HG02938 (cell line): ENCODE data around the gene PKNOX2.

Experiments
- ATAC-seq: cut with Tn5 transposase; IDR thresholded peaks from one replicate; pipeline ENCODE4 v1.9.1; 2021; ENCODE audit warnings: mild to moderate bottlenecking, moderate library complexity; ENCODE audit not compliant: unreplicated experiment

PKNOX2 gene

GRCh38 chr11:125330462-125331325 is 166.1 kb downstream of the PKNOX2 start:
- ATAC-seq = no peak

- ATAC-seq = no peak
Observed at GRCh38 chr11:125331357-125332035, 166.9 kb downstream of the PKNOX2 start.

- no peak for ATAC-seq
Observed at GRCh38 chr11:125332821-125333220, 168.3 kb downstream of the PKNOX2 start.

- ATAC-seq = no peak
Observed at GRCh38 chr11:125333354-125334073, 169.0 kb downstream of the PKNOX2 start.

- ATAC-seq = no peak
Observed at GRCh38 chr11:125335106-125335505, 170.6 kb downstream of the PKNOX2 start.

- no peak for ATAC-seq
Observed at GRCh38 chr11:125337836-125338834, 173.6 kb downstream of the PKNOX2 start.

- ATAC-seq = no peak
Observed at GRCh38 chr11:125338886-125339811, 174.6 kb downstream of the PKNOX2 start.

- no peak for ATAC-seq
Observed at GRCh38 chr11:125341676-125342075, 177.1 kb downstream of the PKNOX2 start.

- ATAC-seq = no peak
Observed at GRCh38 chr11:125342281-125342930, 177.9 kb downstream of the PKNOX2 start.

- no peak for ATAC-seq
Observed at GRCh38 chr11:125343086-125343717, 178.7 kb downstream of the PKNOX2 start.

GRCh38 chr11:125343718-125344131 is 179.2 kb downstream of the PKNOX2 start:
- ATAC-seq = no peak

- ATAC-seq = no peak
Observed at GRCh38 chr11:125344846-125345420, 180.4 kb downstream of the PKNOX2 start.

GRCh38 chr11:125345421-125346178 is 181.0 kb downstream of the PKNOX2 start:
- no peak for ATAC-seq

GRCh38 chr11:125346179-125346530 is 181.6 kb downstream of the PKNOX2 start:
- ATAC-seq = no peak

- ATAC-seq = no peak
Observed at GRCh38 chr11:125346565-125347260, 182.2 kb downstream of the PKNOX2 start.

GRCh38 chr11:125347261-125347585 is 182.7 kb downstream of the PKNOX2 start:
- no peak for ATAC-seq

GRCh38 chr11:125348141-125348651 is 183.6 kb downstream of the PKNOX2 start:
- ATAC-seq = no peak
